GM18870 (cell line): ENCODE data around the gene RABEP2.
"Not testable (repeated sequence)": the region's sequence is repeated elsewhere in the genome, so short reads cannot be mapped to it uniquely, and the experiment has no call there.

Experiments used
- ATAC-seq: cut with Tn5 transposase; IDR thresholded peaks from one replicate; pipeline ENCODE4 v1.9.1; 2021; ENCODE audit warnings: moderate library complexity; ENCODE audit not compliant: unreplicated experiment

RABEP2 gene

DNA sequence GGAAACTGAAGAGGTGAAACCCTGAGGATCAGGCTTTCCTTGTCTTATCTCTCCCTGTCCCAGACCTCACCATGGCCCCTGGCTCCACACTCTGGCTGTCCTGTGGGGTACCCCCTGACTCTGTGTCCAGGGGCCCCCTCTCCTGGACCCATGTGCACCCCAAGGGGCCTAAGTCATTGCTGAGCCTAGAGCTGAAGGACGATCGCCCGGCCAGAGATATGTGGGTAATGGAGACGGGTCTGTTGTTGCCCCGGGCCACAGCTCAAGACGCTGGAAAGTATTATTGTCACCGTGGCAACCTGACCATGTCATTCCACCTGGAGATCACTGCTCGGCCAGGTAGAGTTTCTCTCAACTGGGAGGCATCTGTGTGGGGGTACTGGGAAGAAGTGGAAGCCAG lies 8.1 kb upstream of the RABEP2 start:
- ATAC-seq = no peak

DNA sequence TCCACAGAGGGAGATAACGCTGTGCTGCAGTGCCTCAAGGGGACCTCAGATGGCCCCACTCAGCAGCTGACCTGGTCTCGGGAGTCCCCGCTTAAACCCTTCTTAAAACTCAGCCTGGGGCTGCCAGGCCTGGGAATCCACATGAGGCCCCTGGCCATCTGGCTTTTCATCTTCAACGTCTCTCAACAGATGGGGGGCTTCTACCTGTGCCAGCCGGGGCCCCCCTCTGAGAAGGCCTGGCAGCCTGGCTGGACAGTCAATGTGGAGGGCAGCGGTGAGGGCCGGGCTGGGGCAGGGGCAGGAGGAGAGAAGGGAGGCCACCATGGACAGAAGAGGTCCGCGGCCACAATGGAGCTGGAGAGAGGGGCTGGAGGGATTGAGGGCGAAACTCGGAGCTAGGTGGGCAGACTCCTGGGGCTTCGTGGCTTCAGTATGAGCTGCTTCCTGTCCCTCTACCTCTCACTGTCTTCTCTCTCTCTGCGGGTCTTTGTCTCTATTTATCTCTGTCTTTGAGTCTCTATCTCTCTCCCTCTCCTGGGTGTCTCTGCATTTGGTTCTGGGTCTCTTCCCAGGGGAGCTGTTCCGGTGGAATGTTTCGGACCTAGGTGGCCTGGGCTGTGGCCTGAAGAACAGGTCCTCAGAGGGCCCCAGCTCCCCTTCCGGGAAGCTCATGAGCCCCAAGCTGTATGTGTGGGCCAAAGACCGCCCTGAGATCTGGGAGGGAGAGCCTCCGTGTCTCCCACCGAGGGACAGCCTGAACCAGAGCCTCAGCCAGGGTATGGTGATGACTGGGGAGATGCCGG lies 7.5 kb upstream of the RABEP2 start:
- no peak for ATAC-seq

- no peak for ATAC-seq
Measured at GRCh38 chr16:28931801-28932225, 6.8 kb upstream of the RABEP2 start, which contains the start of gene CD19. TSS of gene CD19 (plus strand) at chr16:28931971. CDS start at chr16:28932001, 30 bp downstream.

- ATAC-seq = no peak
Measured at GRCh38 chr16:28930652-28931051, 5.6 kb upstream of the RABEP2 start.

- no peak for ATAC-seq
Measured at GRCh38 chr16:28930203-28930602, 5.2 kb upstream of the RABEP2 start.

DNA sequence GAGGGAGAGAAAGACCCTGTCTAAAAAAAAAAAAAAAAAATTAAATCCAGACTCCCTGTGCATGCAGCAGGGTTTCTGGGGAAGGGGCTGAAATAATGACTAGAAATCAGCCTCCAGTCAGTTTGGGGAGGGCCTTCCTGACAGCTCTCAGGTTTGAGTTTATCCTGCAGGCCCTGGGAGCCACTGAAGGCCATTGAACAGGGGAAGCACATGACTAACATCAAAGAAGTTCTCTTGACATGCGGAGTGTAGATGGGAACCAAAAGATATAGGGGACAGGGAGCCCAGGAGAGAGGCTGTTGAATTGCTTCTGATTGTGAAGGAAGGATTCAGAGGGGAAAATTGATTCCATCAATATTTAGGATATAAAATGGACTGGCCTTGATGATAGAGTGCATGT lies 2.8 kb upstream of the RABEP2 start:
- ATAC-seq = no peak

- not testable (repeated sequence) for ATAC-seq
Measured at GRCh38 chr16:28926284-28926683, 1.2 kb upstream of the RABEP2 start.

DNA sequence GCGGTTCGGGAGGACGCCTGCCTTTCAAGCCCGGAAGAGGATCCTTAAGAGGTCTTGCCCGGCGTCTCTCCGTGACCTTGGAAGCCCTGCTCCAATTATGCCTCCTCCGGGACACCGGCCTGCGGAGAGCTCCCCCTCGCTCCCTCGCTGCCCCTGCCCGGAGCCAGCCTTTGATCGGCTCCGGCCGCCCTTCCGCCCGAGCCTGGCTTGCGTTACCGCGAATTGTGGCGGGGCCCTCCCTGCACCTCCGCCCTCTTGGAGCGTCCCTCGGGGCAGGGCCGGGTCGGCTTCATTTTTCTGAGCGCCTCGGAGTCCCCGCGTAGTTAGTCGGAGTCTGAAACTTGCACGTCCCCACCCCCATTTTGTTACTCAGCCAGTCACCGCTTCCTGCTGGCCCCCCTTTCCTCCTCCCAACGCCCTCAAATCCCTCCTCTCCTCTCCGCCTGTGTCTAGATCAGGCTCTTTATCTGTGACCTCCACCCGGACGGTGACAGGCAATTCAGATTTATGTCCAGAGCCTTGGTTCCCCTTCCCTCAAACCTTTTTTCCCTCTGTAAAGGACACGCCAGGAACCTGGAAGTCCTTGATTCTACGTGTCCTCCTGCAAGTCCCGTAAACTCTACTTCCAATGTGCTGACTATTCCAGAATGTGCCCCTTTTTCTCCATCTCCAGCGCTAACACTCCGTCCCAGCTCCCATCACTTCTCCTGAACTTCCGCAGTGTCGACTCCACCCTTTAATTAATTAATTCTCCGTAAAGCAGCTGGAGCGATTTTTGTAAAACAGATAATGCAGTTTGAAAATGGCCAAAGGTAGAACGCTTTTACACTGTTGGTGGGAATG lies 569 bp upstream of the RABEP2 start:
- ATAC-seq = peak; percentile 12

DNA sequence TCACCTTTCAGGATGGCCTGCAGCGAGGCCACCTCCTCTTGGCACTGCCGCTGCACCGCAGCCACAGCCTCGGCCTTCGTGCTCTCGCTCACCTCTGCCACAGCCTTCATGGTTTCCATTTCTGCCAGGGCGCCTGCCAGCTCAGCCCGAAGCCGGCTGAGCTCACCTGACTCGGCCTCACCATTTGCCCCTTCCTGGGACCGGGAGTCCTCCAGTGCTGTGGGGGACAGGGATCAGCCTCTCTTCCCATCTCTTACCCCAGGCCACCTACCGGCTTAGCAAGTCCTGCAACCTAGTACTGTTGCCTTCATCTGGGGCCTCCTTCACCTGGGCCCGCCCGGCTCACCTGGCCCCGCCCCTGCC lies 658 bp downstream of the RABEP2 start:
- no peak for ATAC-seq

- ATAC-seq = peak; percentile 62
Measured at GRCh38 chr16:28923652-28924398, 1.2 kb downstream of the RABEP2 start.

DNA sequence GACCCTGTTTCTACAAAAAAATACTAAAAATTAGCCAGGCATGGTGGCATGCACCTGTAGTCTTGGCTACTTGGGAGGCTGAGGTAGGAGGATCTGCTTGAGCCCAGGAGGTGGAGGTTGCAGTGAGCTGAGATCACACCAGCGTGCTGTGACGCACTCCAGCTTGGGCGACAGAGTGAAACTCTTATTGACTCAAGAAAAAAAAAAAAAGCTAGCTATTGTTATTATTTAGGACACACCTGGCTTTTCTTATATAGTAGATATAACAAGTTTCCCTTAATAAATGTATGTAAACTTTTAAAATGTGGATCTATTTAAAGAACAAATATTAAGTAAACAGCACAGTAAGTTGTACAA lies 1.8 kb downstream of the RABEP2 start:
- no peak for ATAC-seq

GRCh38 chr16:28918698-28919097 lies 6.3 kb downstream of the RABEP2 start:
- ATAC-seq = no peak

DNA sequence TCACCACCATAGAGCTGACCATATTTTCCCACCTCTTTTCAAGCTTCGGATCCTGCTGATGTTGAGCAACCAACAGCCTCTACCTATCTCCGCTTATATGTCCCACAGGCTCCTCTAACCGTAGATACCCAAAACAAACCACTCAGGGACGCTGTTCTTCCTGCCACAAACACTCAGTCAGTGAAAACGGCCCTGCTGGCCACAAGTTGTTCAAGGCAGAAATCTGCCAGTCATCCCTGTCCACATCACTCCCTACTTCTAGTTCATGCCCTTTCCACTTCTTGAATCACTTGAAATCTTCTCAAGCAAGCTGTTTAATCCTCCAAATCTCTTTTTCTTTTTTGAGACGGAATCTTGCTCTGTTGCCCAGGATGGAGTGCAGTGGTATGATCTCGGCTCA lies 7.9 kb downstream of the RABEP2 start:
- ATAC-seq = no peak

DNA sequence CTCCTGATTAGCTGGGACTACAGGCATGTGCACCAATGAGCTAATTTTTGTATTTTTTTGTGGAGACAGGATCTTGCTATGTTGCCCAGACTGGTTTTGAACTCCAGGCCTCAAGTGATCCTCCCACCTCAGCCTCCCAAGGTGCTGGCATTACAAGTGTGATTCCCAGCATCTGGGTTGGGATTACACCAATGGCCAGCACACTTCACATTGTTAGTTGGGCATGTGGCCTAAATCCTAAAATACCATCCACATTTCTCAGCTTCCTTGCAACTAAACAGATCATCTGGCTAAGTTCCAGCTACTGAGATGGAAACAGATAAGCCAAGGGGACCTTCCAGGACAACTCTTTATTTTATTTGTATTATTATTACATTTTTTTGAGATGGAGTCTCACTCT lies 9.9 kb downstream of the RABEP2 start:
- no peak for ATAC-seq

DNA sequence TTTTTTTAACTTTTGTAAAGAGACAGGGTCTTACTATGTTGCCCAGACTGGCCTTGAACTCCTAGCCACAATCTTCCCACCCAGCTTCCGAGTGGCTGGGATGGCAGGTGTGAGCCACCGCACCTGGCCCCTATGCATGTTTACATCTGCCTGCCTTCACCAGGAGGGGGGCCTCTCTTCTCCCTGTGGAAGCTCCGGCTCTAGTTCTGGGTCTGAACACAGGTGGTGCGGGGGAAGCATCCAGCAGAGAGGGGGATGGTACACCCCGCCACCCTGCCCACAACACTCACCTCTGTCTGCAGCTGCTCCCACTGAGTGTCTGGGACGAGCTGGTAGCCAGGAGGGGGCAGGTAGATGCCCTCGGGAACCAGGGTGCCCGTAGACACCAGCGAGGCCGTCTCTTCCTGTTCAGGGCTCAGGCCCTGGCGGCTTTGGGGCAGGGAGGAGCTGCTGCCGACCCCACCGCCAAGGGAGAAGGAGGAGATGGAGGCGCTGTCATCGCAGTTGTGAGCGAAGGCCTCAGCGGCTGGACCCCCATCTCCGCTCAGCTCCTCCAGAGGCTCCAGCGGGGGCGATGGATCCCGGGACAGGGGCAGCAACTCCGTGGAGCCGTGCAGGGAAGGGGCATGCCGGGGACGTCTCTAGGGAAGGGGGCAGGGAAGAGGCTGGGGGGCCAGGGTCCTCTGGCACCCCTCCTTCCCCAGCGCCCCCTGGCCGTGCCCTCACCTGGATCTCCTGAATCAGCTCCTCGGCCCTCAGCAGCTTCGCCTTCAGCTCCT lies 10.9 kb downstream of the RABEP2 start:
- ATAC-seq = no peak

GRCh38 chr16:28912558-28912957 lies 12.5 kb downstream of the RABEP2 start:
- ATAC-seq = no peak

- no peak for ATAC-seq
Measured at GRCh38 chr16:28910086-28911031, 14.7 kb downstream of the RABEP2 start.

DNA sequence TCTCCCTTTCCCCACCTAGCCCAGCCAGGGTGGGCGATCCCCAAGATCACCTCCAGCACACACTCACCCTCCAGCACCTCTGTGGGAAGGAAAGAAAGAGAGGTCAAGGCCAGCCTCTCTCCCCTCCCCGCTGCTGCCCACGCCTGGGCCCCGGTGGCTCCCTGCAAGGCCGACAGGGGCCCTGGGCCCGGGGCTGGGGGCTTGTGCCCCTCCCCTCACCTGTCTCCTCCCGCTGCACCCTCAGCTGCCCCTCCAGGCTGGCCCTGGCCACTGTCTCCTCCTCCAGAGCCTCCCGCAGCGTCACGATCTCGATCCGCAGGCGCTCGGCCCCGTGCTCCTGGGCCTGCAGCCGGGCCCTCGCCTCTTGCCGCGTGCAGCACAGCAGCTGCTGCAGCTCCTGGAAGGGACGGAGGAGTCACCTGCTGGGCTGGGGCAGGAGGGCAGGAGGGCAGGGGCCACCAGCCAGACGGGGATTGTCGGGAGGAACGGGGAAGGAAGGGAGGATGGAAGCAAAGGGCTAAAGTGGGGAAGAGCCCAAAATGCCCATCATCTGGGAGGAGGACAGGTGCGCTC lies 19.2 kb downstream of the RABEP2 start:
- no peak for ATAC-seq

DNA sequence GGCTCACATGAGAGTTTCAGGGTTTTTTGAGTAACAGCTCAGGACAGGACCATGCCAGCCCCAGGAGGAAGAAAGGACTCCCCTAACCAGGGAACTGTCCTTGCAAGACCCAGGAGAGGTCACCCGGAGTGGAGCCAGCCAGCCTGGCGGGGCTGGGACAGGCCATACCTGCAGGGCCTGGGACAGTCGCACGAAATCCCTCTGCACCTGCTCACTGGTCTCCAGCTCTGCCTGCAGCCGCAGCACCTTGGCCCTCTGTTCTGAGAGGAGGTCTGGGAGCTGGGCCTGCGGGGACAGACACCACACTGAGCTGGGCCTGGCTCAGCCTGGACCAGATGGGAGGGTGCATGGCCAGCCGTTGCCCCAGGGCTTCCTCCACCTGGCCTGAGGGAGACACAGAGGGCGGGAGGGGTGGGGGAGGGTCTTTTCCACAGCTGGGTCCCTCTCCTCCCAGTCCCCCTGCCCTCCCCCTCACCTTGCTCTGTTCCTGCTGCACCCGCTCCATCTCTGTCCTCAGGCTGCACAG lies 19.7 kb downstream of the RABEP2 start:
- ATAC-seq = no peak
